ENCODE measurements around the gene DDRGK1. TPM values are rescaled to one million over a fixed set of nuclear protein-coding genes. Genes with fewer than 3 reads are reported as not detected.

DDRGK1 gene
- total and polyA plus RNA-seq, 2 of the 8 experiments (the other 6 are each of a cell fraction or from before 2014, with no cell fraction given): 29.4 to 42.0 TPM

DNA sequence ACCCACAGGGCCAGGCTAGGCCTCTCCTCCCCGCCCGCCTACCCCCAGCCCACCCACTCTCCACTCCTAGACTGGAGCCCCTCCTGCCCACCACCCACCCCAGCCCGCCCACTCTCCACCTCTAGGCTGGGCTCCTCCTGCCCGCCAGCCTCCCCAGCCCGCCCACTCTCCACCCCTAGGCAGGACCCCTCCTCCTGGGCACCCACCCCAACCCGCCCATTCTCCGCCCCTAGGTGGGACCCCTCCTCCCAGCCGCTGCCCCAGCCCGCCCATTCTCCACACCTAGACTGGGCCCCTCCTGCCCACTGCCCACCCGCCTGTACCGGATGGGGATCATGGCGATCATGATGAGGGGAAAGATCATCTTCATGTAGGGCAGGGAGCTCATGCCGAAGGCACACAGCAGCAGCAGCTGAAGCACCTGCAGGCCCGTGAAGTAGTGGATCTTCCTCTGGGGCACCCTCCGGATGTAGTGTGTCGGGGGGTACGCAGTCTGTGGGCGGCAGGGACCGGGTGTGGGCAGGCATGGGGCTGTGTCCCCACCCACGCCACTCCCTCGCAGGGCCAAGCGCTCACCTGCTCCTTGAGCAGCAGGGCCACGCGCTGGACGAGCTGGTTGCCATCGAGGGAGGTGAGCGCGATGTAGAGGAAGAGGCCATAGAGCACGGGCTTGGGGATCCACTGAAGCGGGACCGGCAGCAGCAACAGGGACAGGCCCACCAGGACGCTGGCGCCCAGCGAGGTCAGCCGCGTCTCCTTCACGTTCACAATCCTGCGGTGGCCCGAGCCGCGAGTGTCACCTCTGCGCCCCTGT lies 23.7 kb upstream of the DDRGK1 start:
- no peak overlapping the region for H2AFZ ChIP-seq (ENCODE audit: low read length)
- H2BK5ac ChIP-seq (ENCODE audit: low read depth, low read length): no peak overlapping the region
- no peak overlapping the region for H3K27ac ChIP-seq (ENCODE audit: low read depth, low read length)
- ChIA-PET CTCF (ENCODE audit: partially characterized antibody) (interaction anchor here (0.6 to 2.5 kb wide), 6 partner anchors 8 to 185 kb away, joined by 3 to 12 read pairs (median 4); partner anchors contain the start of gene SLC4A11), POLR2A (ENCODE audit: partially characterized antibody) (interaction anchor here (0.8 to 8.1 kb wide), 5 partner anchors 9 to 19 kb away, joined by 3 to 61 read pairs (median 6); partner anchors contain the start of genes ITPA and SLC4A11)
- no peak overlapping the region for H4K91ac ChIP-seq (replicated peaks; ENCODE audit: insufficient read length, low read length)
- no peak overlapping the region for H3K4ac ChIP-seq (replicated peaks; ENCODE audit: insufficient read length, low read depth, low read length)
- FAIRE-seq: no peak
- no peak overlapping the region for H2BK120ac ChIP-seq (replicated peaks; ENCODE audit: low read depth, low read length)
- no peak overlapping the region for H3K4me2 ChIP-seq (ENCODE audit: insufficient read depth in 1 of 2, low read depth in 2 of 2, low read length in 2 of 2)
- no peak overlapping the region for H3K14ac ChIP-seq (ENCODE audit: insufficient read length)
- H3K9me3 ChIP-seq (ENCODE audit: insufficient read depth in 2 of 2, low read depth in 1 of 2, low read length in 1 of 2): no peaks in the 10 kb centered on the region
- H3K56ac ChIP-seq (replicated peaks; ENCODE audit: insufficient read length, low read depth, low read length): no peak overlapping the region
- no peak overlapping the region for H3K9ac ChIP-seq (replicated peaks in 1 of 4; ENCODE audit: extremely low read depth in 1 of 4, low read depth in 3 of 4, low read length in 3 of 4)
- H3K23me2 ChIP-seq (ENCODE audit: low read depth, low read length): no peaks in the 10 kb centered on the region
- no peak overlapping the region for H4K8ac ChIP-seq (ENCODE audit: extremely low read depth, insufficient read depth, low read length)
- H3K27me3 ChIP-seq (replicated peaks in 1 of 4; ENCODE audit: control insufficient read depth in 3 of 4, extremely low read depth in 1 of 4, insufficient read depth in 3 of 4, low read length in 3 of 4): no peaks in the 10 kb centered on the region
- no peaks in the 10 kb centered on the region for H3K79me2 ChIP-seq (ENCODE audit: control insufficient read depth in 1 of 2, insufficient read depth in 2 of 2, low read length in 2 of 2)
- H2BK20ac ChIP-seq (ENCODE audit: low read length): no peak overlapping the region
- 85% methylated on average over 27 of the region's 42 CpGs; no CpG with 5 or more reads in 1 of the 2 experiments for WGBS, 2 experiments (ENCODE audit: extremely low coverage in 1 of 2, insufficient coverage in 1 of 2, insufficient read length in 1 of 2, insufficient replicate concordance in 2 of 2, low coverage in 1 of 2, low lambda C conversion rate in 2 of 2, missing lambda C conversion rate in 1 of 2)
- H3K36me3 ChIP-seq (ENCODE audit: control insufficient read depth in 2 of 4, insufficient read depth in 4 of 4, low read length in 3 of 4): peaks cover 0 to 5% (median 4%) of the 10 kb centered on the region in 4 experiments; a peak in 5 of 8 replicates
- TF ChIP-seq GTF2F1 (IDR thresholded peaks at IDR 0.05; ENCODE audit: borderline replicate concordance, low read depth, low read length) (no peak), PHF8 (conservative IDR thresholded peaks at IDR 0.05; ENCODE audit: low read depth, low read length) (no peak), RAD21 (IDR thresholded peaks at IDR 0.05 in 1 of 2, conservative IDR thresholded peaks at IDR 0.05 in 1 of 2; ENCODE audit: low read depth in 2 of 2, low read length in 2 of 2) (no peak), EZH2 (IDR thresholded peaks at IDR 0.05; ENCODE audit: low read depth, low read length, severe bottlenecking) (no peak)
- no peak overlapping the region for H3K4me3 ChIP-seq (ENCODE audit: extremely low read depth in 1 of 4, insufficient read depth in 2 of 4, low read depth in 3 of 4, low read length in 4 of 4)
- no peak overlapping the region for H2BK15ac ChIP-seq (ENCODE audit: low read length)
- no peak for DNase-seq (ENCODE audit: low read depth in 1 of 2, low spot score in 2 of 2)
- H4K5ac ChIP-seq (ENCODE audit: insufficient read length, low read depth, low read length): no peak overlapping the region
- no peaks in the 10 kb centered on the region; a peak in 1 of 7 replicates for H3K4me1 ChIP-seq (replicated peaks in 1 of 4; ENCODE audit: control insufficient read depth in 3 of 4, insufficient read depth in 4 of 4, low read length in 3 of 4)
- no peak overlapping the region for H2AK5ac ChIP-seq (ENCODE audit: low read depth, low read length)
- H2BK12ac ChIP-seq (ENCODE audit: low read depth, low read length): no peak overlapping the region
- peaks cover 0 to 2% of the 10 kb centered on the region in 2 experiments for H4K20me1 ChIP-seq (replicated peaks in 1 of 2; ENCODE audit: control insufficient read depth in 1 of 2, insufficient read depth in 2 of 2, low read length in 2 of 2)
- H3K79me1 ChIP-seq (ENCODE audit: low read depth, low read length): no peaks in the 10 kb centered on the region; the same call in 1 of the 2 replicates
- no peak overlapping the region for H3K18ac ChIP-seq (ENCODE audit: extremely low read depth, low read length)
- no peak overlapping the region for H3K23ac ChIP-seq (ENCODE audit: insufficient read length)
